NAMALWA (cell line): ENCODE measurements around the gene MYL4.

Source experiments
- DNase-seq: peaks from one replicate; pipeline ENCODE4 v3.0.0-alpha.2; 2015; ENCODE audit warnings: low spot score

Gene MYL4

GRCh38 chr17:47273245-47273644 lies 64.1 kb downstream of the MYL4 start:
- DNase-seq = no peak
